GM12878 (cell line): ENCODE measurements around the gene ARMC3. TPM values are rescaled to one million over a fixed set of nuclear protein-coding genes. Genes with fewer than 3 reads are reported as not detected.

Experiments
- ATAC-seq: fragments of 200-7000 bp; cut with Tn5 transposase; 3 replicates; pipeline ENCODE4 v1.9.1; 2020; ENCODE audit warnings: mild to moderate bottlenecking, moderate library complexity
- BruUV-seq: library from RNA; stranded (reverse); fragments of 400-500 nt; replicated peaks from 2 replicates; lab custom pipeline; 2021; lab: Mats Ljungman, UMichigan
- CTCF ChIA-PET: fragments of 300-600 bp; sonication (Branson Sonifier 250); formaldehyde crosslinking; extraction: SDS; loops from one replicate; lab custom pipeline; 2021; ENCODE audit warnings: inconsistent platforms; lab: Yijun Ruan, JAX
- POLR2A ChIA-PET: fragments of 350-600 bp; formaldehyde crosslinking; extraction: SDS; loops from one replicate; lab custom pipeline; 2021; ENCODE audit warnings: inconsistent platforms; lab: Charles Lee
- RAD21 ChIA-PET: fragments of 300-600 bp; sonication (Branson Sonifier 250); formaldehyde crosslinking; loops from one replicate; lab custom pipeline; 2023; ENCODE audit warnings: antibody characterized with exemption; ENCODE audit not compliant: unreplicated experiment; lab: Charles Lee
- SMC1A ChIA-PET: fragments of 300-600 bp; sonication (Branson Sonifier 250); formaldehyde crosslinking; loops from one replicate; lab custom pipeline; 2023; ENCODE audit not compliant: unreplicated experiment, uncharacterized antibody; lab: Charles Lee
- DNase-seq: peaks from one replicate; pipeline ENCODE4 v3.0.0-alpha.2; 2011; ENCODE audit warnings: low read depth, low spot score
- FAIRE-seq: peaks from 3 replicates; lab custom pipeline; 2011; peaks lifted over from hg19 to GRCh38; lab: Jason Lieb, UNC
- H2AFZ ChIP-seq: 2 replicates; pipeline ENCODE4 v1.6.0; 2011; ENCODE audit warnings: low read depth, low read length, control low read depth; ENCODE audit not compliant: control insufficient read depth
- H3K27ac ChIP-seq: 2 replicates; pipeline ENCODE4 v1.5.1; 2011; ENCODE audit warnings: control low read depth; ENCODE audit not compliant: control insufficient read depth, insufficient read depth
- H3K27me3 ChIP-seq, 2 experiments: replicated peaks in 1 of 2; 2 replicates each; pipeline versions ENCODE4 v1.6.0 to v1.6.1; 2011; ENCODE audit warnings: low read length in 1 of 2; ENCODE audit not compliant: control insufficient read depth in 2 of 2, insufficient read depth in 2 of 2
- H3K36me3 ChIP-seq, 2 experiments: 2 replicates each; pipeline ENCODE4 v1.5.1; 2011; ENCODE audit warnings: low read length in 1 of 2; ENCODE audit not compliant: control insufficient read depth in 2 of 2, insufficient read depth in 2 of 2
- H3K4me1 ChIP-seq: 2 replicates; pipeline ENCODE4 v1.6.1; 2011; ENCODE audit warnings: mild to moderate bottlenecking, low read length, moderate library complexity, mixed read lengths; ENCODE audit not compliant: control insufficient read depth, insufficient read depth
- H3K4me2 ChIP-seq: 2 replicates; pipeline ENCODE4 v1.6.0; 2011; ENCODE audit warnings: control low read depth; ENCODE audit not compliant: control insufficient read depth, insufficient read depth
- H3K4me3 ChIP-seq: fragments of 200-600 bp; sonication (generic); 2 replicates; pipeline ENCODE4 v1.5.1; 2016
- H3K79me2 ChIP-seq: 2 replicates; pipeline ENCODE4 v1.6.0; 2011; ENCODE audit warnings: low read length; ENCODE audit not compliant: control insufficient read depth, insufficient read depth
- H3K9ac ChIP-seq: 2 replicates; pipeline ENCODE4 v1.8.0; 2011; ENCODE audit warnings: low read length, control low read depth, mixed read lengths; ENCODE audit not compliant: control insufficient read depth, insufficient read depth
- H3K9me3 ChIP-seq: replicated peaks from 3 replicates; pipeline ENCODE4 v1.5.1; 2011; ENCODE audit warnings: mild to moderate bottlenecking, low read length; ENCODE audit not compliant: control insufficient read depth, insufficient read depth
- H4K20me1 ChIP-seq: 2 replicates; pipeline ENCODE4 v1.6.0; 2011; ENCODE audit not compliant: control insufficient read depth, insufficient read depth
- CBX3 ChIP-seq: fragments of 200-600 bp; sonication (generic); IDR thresholded peaks from 2 replicates; pipeline ENCODE4 v1.6.1; 2016; ENCODE audit warnings: low read depth, borderline replicate concordance
- CUX1 ChIP-seq: IDR thresholded peaks from 2 replicates; pipeline ENCODE4 v1.6.1; 2012; ENCODE audit warnings: improper control_type of control experiment, low read depth, low read length; ENCODE audit not compliant: insufficient replicate concordance
- E2F4 ChIP-seq: IDR thresholded peaks from 2 replicates; pipeline ENCODE4 v1.6.1; 2012; ENCODE audit warnings: low read depth, low read length, improper control_type of control experiment
- ESRRA ChIP-seq: IDR thresholded peaks from 2 replicates; pipeline ENCODE4 v1.6.1; 2012; ENCODE audit warnings: mild to moderate bottlenecking, low read length, improper control_type of control experiment
- HDAC2 ChIP-seq: fragments of 200-600 bp; sonication (generic); IDR thresholded peaks from 2 replicates; pipeline ENCODE4 v1.6.1; 2017
- JUNB ChIP-seq: IDR thresholded peaks from 2 replicates; pipeline ENCODE4 v1.6.1; 2016; ENCODE audit warnings: antibody characterized with exemption, mild to moderate bottlenecking
- LARP7 ChIP-seq: fragments of 450-650 bp; IDR thresholded peaks from 2 replicates; pipeline ENCODE4 v1.6.1; 2017; ENCODE audit warnings: mild to moderate bottlenecking
- MYB ChIP-seq: fragments of 150-350 bp; IDR thresholded peaks from 2 replicates; pipeline ENCODE4 v1.6.1; 2014; ENCODE audit warnings: mild to moderate bottlenecking, low read depth, low read length, borderline replicate concordance
- PKNOX1 ChIP-seq: fragments of 450-650 bp; IDR thresholded peaks from 2 replicates; pipeline ENCODE4 v1.6.1; 2016; ENCODE audit warnings: mild to moderate bottlenecking
- RBBP5 ChIP-seq: fragments of 200-600 bp; sonication (generic); conservative IDR thresholded peaks from 2 replicates; pipeline ENCODE4 v1.6.1; 2016
- RCOR1 ChIP-seq: conservative IDR thresholded peaks from 2 replicates; pipeline ENCODE4 v1.6.1; 2012; ENCODE audit warnings: low read depth, low read length, improper control_type of control experiment
- RUNX3 ChIP-seq: IDR thresholded peaks from 2 replicates; pipeline ENCODE4 v1.6.1; 2012; ENCODE audit warnings: low read length, inconsistent platforms
- SPI1 ChIP-seq: IDR thresholded peaks from 2 replicates; pipeline ENCODE4 v1.6.1; 2011; ENCODE audit warnings: low read depth, mild to moderate bottlenecking, low read length, moderate library complexity, borderline replicate concordance; ENCODE audit not compliant: insufficient read depth
- SRF ChIP-seq, 2 experiments: IDR thresholded peaks; 2 replicates each; pipeline ENCODE4 v1.6.1; 2011; ENCODE audit warnings: low read depth in 2 of 2, low read length in 2 of 2, mild to moderate bottlenecking in 1 of 2, moderate library complexity in 1 of 2
- SUPT20H ChIP-seq: IDR thresholded peaks from 2 replicates; pipeline ENCODE4 v1.6.1; 2011; ENCODE audit warnings: low read depth, mild to moderate bottlenecking, low read length, moderate library complexity, borderline replicate concordance; ENCODE audit not compliant: control insufficient read depth
- SUZ12 ChIP-seq: fragments of 200-600 bp; sonication (generic); IDR thresholded peaks from one replicate; pipeline ENCODE4 v1.6.1; 2018; ENCODE audit warnings: antibody characterized with exemption, mild to moderate bottlenecking; ENCODE audit not compliant: unreplicated experiment
- USF2 ChIP-seq: IDR thresholded peaks from 2 replicates; pipeline ENCODE4 v1.6.1; 2011; ENCODE audit warnings: low read depth, low read length, improper control_type of control experiment, borderline replicate concordance
- WGBS: methylation state at CpG from one replicate; pipeline ENCODE4 v1.1.6; 2016; ENCODE audit warnings: low lambda C conversion rate; ENCODE audit not compliant: insufficient replicate concordance, insufficient coverage; ENCODE audit errors: missing lambda C conversion rate; 5-methylcytosine and 5-hydroxymethylcytosine counted together
- in situ Hi-C: fragments of 300-500 bp; cut with MboI; formaldehyde crosslinking; loops from 9 replicates; pipeline ENCODE4 v1.14.3; 2018; ENCODE audit warnings: mixed read lengths
- intact Hi-C: fragments of 100-400 bp; cut with micrococcal nuclease; formaldehyde crosslinking; loops from one replicate; pipeline ENCODE4 v1.14.2; 2022; ENCODE audit not compliant: unreplicated experiment
- polyA plus RNA-seq, 11 experiments: library from polyadenylated mRNA; depleted of rRNA in 4 of 11; unstranded in 6 of 11; stranded (reverse) in 5 of 11; fragments of >200 nt; fragmentation: Nextera tagmentation in 4 of 11; fragmentation: Illumina TruSeq in 1 of 11; extraction: Ambion mirVana in 4 of 11; extraction: Trizol in 1 of 11; gene quantifications; 1 replicate in 1 of 11; 2 replicates in 10 of 11; pipeline versions ENCODE4 v1.2.1 to v1.2.3, GENCODE V29; 2011 to 2016; ENCODE audit warnings: inconsistent platforms in 2 of 11, missing spikeins in 2 of 11, low read depth in 1 of 11
- total RNA-seq, 4 experiments: library from RNA; depleted of rRNA in 3 of 4; stranded (reverse); fragments of >200 nt in 3 of 4; fragmentation: Illumina TruSeq in 1 of 4; extraction: Trizol in 1 of 4; gene quantifications; 2 replicates each; pipeline versions ENCODE4 v1.2.1 to v1.2.3, GENCODE V29; 2013 to 2021

ARMC3 gene
- total and polyA plus RNA-seq, 10 of the 15 experiments (the other 5 are each of a cell fraction or from before 2014, with no cell fraction given), result 0.01 to 0.06 TPM; not detected in 8

- TF ChIP-seq RCOR1, result no peak
- TF ChIP-seq LARP7, result no peak
- TF ChIP-seq SUZ12, result no peak
Measured at GRCh38 chr10:22959950-22960349, 32.1 kb downstream of the ARMC3 start (continued).

- 89% methylated on average over 1 of the region's 1 CpG for WGBS
- Histone ChIP-seq H4K20me1 (no peaks in the 10 kb centered on the region), H3K4me1 (no peaks in the 10 kb centered on the region), H2AFZ (no peak overlapping the region), H3K27me3 (no peaks in the 10 kb centered on the region), H3K4me2 (no peak overlapping the region), H3K9ac (no peak overlapping the region), H3K36me3 (no peaks in the 10 kb centered on the region), H3K4me3 (no peak overlapping the region), H3K79me2 (no peaks in the 10 kb centered on the region), H3K27ac (no peak overlapping the region), H3K9me3 (no peaks in the 10 kb centered on the region)
- FAIRE-seq, result no peak
- no peak for DNase-seq
- peak; percentile 64 for ATAC-seq
- ChIA-PET CTCF (no interaction called here), POLR2A (no interaction called here), SMC1A (interaction anchor here (1.0 kb wide), 1 partner anchor 20 kb away, joined by 3 read pairs; no protein-coding TSS in a partner anchor), RAD21 (no interaction called here)
- in situ Hi-C loops, result no loop called here
- no TSS peak for BruUV-seq
- intact Hi-C loops, result no loop called here
- TF ChIP-seq USF2, result no peak
- peak; percentile 43; the same call in 1 of the 2 replicates for TF ChIP-seq RUNX3
- TF ChIP-seq E2F4, result no peak
- no peak for TF ChIP-seq HDAC2
- no peak for TF ChIP-seq MYB
- no peak for TF ChIP-seq PKNOX1
- peak; percentile 77 for TF ChIP-seq SPI1
- TF ChIP-seq RBBP5, result no peak
- TF ChIP-seq SUPT20H, result no peak
- TF ChIP-seq CBX3, result no peak
- 0 out of 2 replicates have a peak, but pooled peaks have one; percentile 11 for TF ChIP-seq JUNB
- no peak for TF ChIP-seq SRF (IDR thresholded peaks at IDR 0.05; ENCODE audit: low read depth in 2 of 2, low read length in 2 of 2)
- no peak for TF ChIP-seq CUX1
- no peak for TF ChIP-seq ESRRA
Measured at GRCh38 chr10:22962817-22963216, 35.0 kb downstream of the ARMC3 start.
